Body of pancreas (tissue), 4 donors: Measurements from ENCODE around the gene TNIK.

ENCODE experiments used
- POLR2A ChIP-seq, 3 donors: fragments of 450-650 bp; IDR thresholded peaks; one replicate each; pipeline ENCODE4 v1.6.1; 2016; ENCODE audit warnings: antibody characterized with exemption in 3 of 3, mild to moderate bottlenecking in 2 of 3
- TF ChIP-seq, protein P1 (sequence below), 7 experiments: fragments of 450-650 bp in 4 of 7; fragments of 200-600 bp in 3 of 7; sonication (generic) in 3 of 7; IDR thresholded peaks; one replicate each; pipeline ENCODE4 v1.5.1; 2016 to 2019; ENCODE audit warnings: antibody characterized with exemption in 7 of 7

GRCh38 chr3:171155122-171155700 lies 305.0 kb downstream of the TNIK start:
- TF ChIP-seq, protein P1, sequence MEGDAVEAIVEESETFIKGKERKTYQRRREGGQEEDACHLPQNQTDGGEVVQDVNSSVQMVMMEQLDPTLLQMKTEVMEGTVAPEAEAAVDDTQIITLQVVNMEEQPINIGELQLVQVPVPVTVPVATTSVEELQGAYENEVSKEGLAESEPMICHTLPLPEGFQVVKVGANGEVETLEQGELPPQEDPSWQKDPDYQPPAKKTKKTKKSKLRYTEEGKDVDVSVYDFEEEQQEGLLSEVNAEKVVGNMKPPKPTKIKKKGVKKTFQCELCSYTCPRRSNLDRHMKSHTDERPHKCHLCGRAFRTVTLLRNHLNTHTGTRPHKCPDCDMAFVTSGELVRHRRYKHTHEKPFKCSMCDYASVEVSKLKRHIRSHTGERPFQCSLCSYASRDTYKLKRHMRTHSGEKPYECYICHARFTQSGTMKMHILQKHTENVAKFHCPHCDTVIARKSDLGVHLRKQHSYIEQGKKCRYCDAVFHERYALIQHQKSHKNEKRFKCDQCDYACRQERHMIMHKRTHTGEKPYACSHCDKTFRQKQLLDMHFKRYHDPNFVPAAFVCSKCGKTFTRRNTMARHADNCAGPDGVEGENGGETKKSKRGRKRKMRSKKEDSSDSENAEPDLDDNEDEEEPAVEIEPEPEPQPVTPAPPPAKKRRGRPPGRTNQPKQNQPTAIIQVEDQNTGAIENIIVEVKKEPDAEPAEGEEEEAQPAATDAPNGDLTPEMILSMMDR (IDR thresholded peaks at IDR 0.05): no peak
- no peak for TF ChIP-seq POLR2A (IDR thresholded peaks at IDR 0.05)
